ENCODE results near the gene PACRG.

The PACRG gene

DNA sequence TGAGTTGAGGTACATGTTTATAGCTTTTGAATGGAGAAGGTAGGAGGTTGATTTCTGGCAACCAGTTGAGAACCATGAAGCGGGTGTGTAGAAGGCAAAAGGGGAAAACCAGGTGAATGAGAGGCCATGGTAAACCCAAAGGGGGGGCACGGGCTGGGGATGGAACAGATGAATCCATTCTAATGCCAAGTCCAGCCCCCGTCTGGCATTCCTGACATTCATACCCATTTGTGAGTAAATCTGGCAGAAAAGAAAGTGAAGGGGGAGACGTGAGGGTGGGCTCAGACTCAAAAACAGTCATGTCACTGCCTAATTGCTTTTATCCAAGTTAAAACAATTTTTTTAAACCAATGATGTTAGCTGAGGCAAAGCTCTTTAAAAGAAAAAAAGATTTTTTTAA is 513.9 kb downstream of the PACRG start:
- Histone ChIP-seq H3K4me3 (ENCODE audit: low read depth in 1 of 2, low read length in 1 of 2) (no peak overlapping the region), H3K27ac (no peak overlapping the region), H3K4me1 (ENCODE audit: control insufficient read depth in 1 of 2, insufficient read depth in 1 of 2, low read depth in 1 of 2, low read length in 1 of 2) (peaks cover 0 to 10% of the 10 kb centered on the region in 2 experiments), H3K9me3 (no peaks in the 10 kb centered on the region), H3K36me3 (no peaks in the 10 kb centered on the region), H3K27me3 (no peaks in the 10 kb centered on the region)
- TF ChIP-seq, protein P1, sequence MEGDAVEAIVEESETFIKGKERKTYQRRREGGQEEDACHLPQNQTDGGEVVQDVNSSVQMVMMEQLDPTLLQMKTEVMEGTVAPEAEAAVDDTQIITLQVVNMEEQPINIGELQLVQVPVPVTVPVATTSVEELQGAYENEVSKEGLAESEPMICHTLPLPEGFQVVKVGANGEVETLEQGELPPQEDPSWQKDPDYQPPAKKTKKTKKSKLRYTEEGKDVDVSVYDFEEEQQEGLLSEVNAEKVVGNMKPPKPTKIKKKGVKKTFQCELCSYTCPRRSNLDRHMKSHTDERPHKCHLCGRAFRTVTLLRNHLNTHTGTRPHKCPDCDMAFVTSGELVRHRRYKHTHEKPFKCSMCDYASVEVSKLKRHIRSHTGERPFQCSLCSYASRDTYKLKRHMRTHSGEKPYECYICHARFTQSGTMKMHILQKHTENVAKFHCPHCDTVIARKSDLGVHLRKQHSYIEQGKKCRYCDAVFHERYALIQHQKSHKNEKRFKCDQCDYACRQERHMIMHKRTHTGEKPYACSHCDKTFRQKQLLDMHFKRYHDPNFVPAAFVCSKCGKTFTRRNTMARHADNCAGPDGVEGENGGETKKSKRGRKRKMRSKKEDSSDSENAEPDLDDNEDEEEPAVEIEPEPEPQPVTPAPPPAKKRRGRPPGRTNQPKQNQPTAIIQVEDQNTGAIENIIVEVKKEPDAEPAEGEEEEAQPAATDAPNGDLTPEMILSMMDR (IDR thresholded peaks at IDR 0.05), result no peak

DNA sequence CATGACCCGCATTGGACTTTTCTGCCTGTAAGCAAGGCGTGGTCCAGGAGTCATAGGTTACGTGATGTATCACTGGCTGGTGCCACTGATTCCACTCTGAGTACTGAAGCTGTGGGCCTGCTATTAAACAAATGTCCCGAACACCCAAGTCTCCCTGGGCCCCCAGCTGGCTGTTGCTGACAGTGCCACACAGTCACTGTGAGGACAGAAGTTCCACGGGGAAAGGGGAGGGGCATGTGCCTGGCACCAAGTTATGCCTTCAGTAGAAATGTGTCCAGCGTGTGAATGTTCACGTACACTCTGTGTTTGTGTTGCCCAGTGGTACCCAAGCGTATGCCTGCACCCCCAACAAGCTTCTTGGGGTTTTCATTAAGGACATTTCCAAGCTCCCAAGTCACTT is 515.3 kb downstream of the PACRG start:
- TF ChIP-seq, protein P1 (IDR thresholded peaks at IDR 0.05), result no peak
- Histone ChIP-seq H3K9me3 (no peaks in the 10 kb centered on the region), H3K4me3 (ENCODE audit: low read depth in 1 of 2, low read length in 1 of 2) (no peak overlapping the region), H3K4me1 (ENCODE audit: control insufficient read depth in 1 of 2, insufficient read depth in 1 of 2, low read depth in 1 of 2, low read length in 1 of 2) (peaks cover 0 to 4% of the 10 kb centered on the region in 2 experiments), H3K27ac (no peak overlapping the region), H3K36me3 (no peaks in the 10 kb centered on the region), H3K27me3 (no peaks in the 10 kb centered on the region)

- Histone ChIP-seq H3K4me1 (ENCODE audit: control insufficient read depth in 1 of 2, insufficient read depth in 1 of 2, low read depth in 1 of 2, low read length in 1 of 2) (no peaks in the 10 kb centered on the region), H3K4me3 (ENCODE audit: low read depth in 1 of 2, low read length in 1 of 2) (no peak overlapping the region), H3K9me3 (no peaks in the 10 kb centered on the region), H3K36me3 (no peaks in the 10 kb centered on the region), H3K27ac (no peak overlapping the region), H3K27me3 (no peaks in the 10 kb centered on the region)
- TF ChIP-seq, protein P1 (IDR thresholded peaks at IDR 0.05), result no peak
Measured at GRCh38 chr6:163243692-163244589, 516.2 kb downstream of the PACRG start.

GRCh38 chr6:163248051-163248450 is 520.3 kb downstream of the PACRG start:
- H3K9me3 ChIP-seq, result no peaks in the 10 kb centered on the region
- peaks cover 10 to 23% of the 10 kb centered on the region in 2 experiments for H3K4me1 ChIP-seq (ENCODE audit: control insufficient read depth in 1 of 2, insufficient read depth in 1 of 2, low read depth in 1 of 2, low read length in 1 of 2)
- no peaks in the 10 kb centered on the region for H3K36me3 ChIP-seq
- TF ChIP-seq, protein P1 (IDR thresholded peaks at IDR 0.05), result no peak
- H3K27ac ChIP-seq, result no peak overlapping the region
- no peaks in the 10 kb centered on the region for H3K27me3 ChIP-seq
- H3K4me3 ChIP-seq (ENCODE audit: low read depth in 1 of 2, low read length in 1 of 2), result no peak overlapping the region

GRCh38 chr6:163249651-163250101 is 521.9 kb downstream of the PACRG start:
- Histone ChIP-seq H3K4me1 (ENCODE audit: control insufficient read depth in 1 of 2, insufficient read depth in 1 of 2, low read depth in 1 of 2, low read length in 1 of 2) (peaks cover 10 to 23% of the 10 kb centered on the region in 2 experiments), H3K36me3 (no peaks in the 10 kb centered on the region), H3K27ac (peak overlapping the region; percentile 16), H3K4me3 (ENCODE audit: low read depth in 1 of 2, low read length in 1 of 2) (no peak overlapping the region), H3K9me3 (no peaks in the 10 kb centered on the region), H3K27me3 (no peaks in the 10 kb centered on the region)
- TF ChIP-seq, protein P1 (IDR thresholded peaks at IDR 0.05), result no peak

Data from neutrophil (primary cell).